Measurements from ENCODE around the gene SBF1.

SBF1 gene

GRCh38 chr22:50469377-50470305 is 5.2 kb downstream of the SBF1 start:
- no peak for DNase-seq (ENCODE audit: low read depth, low spot score)

GRCh38 chr22:50468626-50469025 is 6.2 kb downstream of the SBF1 start:
- DNase-seq (ENCODE audit: low read depth, low spot score), result no peak

GRCh38 chr22:50467773-50468440 is 6.9 kb downstream of the SBF1 start:
- DNase-seq (ENCODE audit: low read depth, low spot score), result no peak

- DNase-seq (ENCODE audit: low read depth, low spot score), result no peak
Measured at GRCh38 chr22:50467341-50467740, 7.5 kb downstream of the SBF1 start.

- no peak for DNase-seq (ENCODE audit: low read depth, low spot score)
Measured at GRCh38 chr22:50465066-50465930, 9.5 kb downstream of the SBF1 start.

GRCh38 chr22:50464451-50464850 is 10.4 kb downstream of the SBF1 start:
- no peak for DNase-seq (ENCODE audit: low read depth, low spot score)

- no peak for DNase-seq (ENCODE audit: low read depth, low spot score)
Measured at GRCh38 chr22:50463188-50463900, 11.5 kb downstream of the SBF1 start.

GRCh38 chr22:50461979-50462540 is 12.8 kb downstream of the SBF1 start:
- no peak for DNase-seq (ENCODE audit: low read depth, low spot score)

- DNase-seq (ENCODE audit: low read depth, low spot score), result no peak
Measured at GRCh38 chr22:50461536-50461935, 13.3 kb downstream of the SBF1 start.

GRCh38 chr22:50460938-50461337 is 13.9 kb downstream of the SBF1 start:
- peak; percentile 50 for DNase-seq (ENCODE audit: low read depth, low spot score)

GRCh38 chr22:50459496-50460140 is 15.2 kb downstream of the SBF1 start:
- no peak for DNase-seq (ENCODE audit: low read depth, low spot score)

- DNase-seq (ENCODE audit: low read depth, low spot score), result no peak
Measured at GRCh38 chr22:50459016-50459415, 15.8 kb downstream of the SBF1 start.

GRCh38 chr22:50456466-50457234 is 18.2 kb downstream of the SBF1 start:
- no peak for DNase-seq (ENCODE audit: low read depth, low spot score)

- DNase-seq (ENCODE audit: low read depth, low spot score), result no peak
Measured at GRCh38 chr22:50456026-50456425, 18.8 kb downstream of the SBF1 start.

- no peak for DNase-seq (ENCODE audit: low read depth, low spot score)
Measured at GRCh38 chr22:50455201-50455600, 19.6 kb downstream of the SBF1 start.

GRCh38 chr22:50454556-50455075 is 20.2 kb downstream of the SBF1 start:
- no peak for DNase-seq (ENCODE audit: low read depth, low spot score)

- no peak for DNase-seq (ENCODE audit: low read depth, low spot score)
Measured at GRCh38 chr22:50452649-50453048, 22.2 kb downstream of the SBF1 start.

GRCh38 chr22:50447576-50448551 is 27.0 kb downstream of the SBF1 start:
- DNase-seq (ENCODE audit: low read depth, low spot score), result no peak
